Astrocyte (in vitro differentiated cells and primary cell): ENCODE data around the gene ATXN7L1. TPM values are rescaled to one million over a fixed set of nuclear protein-coding genes. Genes with fewer than 3 reads are reported as not detected.

Experiments
- DNase-seq: peaks from one replicate; pipeline ENCODE4 v3.0.0-alpha.2; 2010; ENCODE audit warnings: low read depth
- FAIRE-seq: peaks from 2 replicates; lab custom pipeline; 2011; peaks lifted over from hg19 to GRCh38; lab: Jason Lieb, UNC
- H2AFZ ChIP-seq: 2 replicates; pipeline ENCODE4 v1.6.0; 2012; ENCODE audit warnings: low read depth, low read length, inconsistent platforms
- H3K27ac ChIP-seq: 2 replicates; pipeline ENCODE4 v1.5.1; 2011; ENCODE audit warnings: low read depth, low read length, inconsistent platforms
- H3K27me3 ChIP-seq: 2 replicates; pipeline ENCODE4 v1.6.0; 2011; ENCODE audit warnings: low read length, inconsistent platforms; ENCODE audit not compliant: insufficient read depth
- H3K36me3 ChIP-seq: 2 replicates; pipeline ENCODE4 v1.5.1; 2011; ENCODE audit warnings: low read length, inconsistent platforms; ENCODE audit not compliant: insufficient read depth
- H3K4me1 ChIP-seq: 2 replicates; pipeline ENCODE4 v1.5.1; 2011; ENCODE audit warnings: low read length, inconsistent platforms; ENCODE audit not compliant: insufficient read depth
- H3K4me2 ChIP-seq: 2 replicates; pipeline ENCODE4 v1.6.0; 2012; ENCODE audit warnings: low read length, inconsistent platforms
- H3K4me3 ChIP-seq: 2 replicates; pipeline ENCODE4 v1.5.1; 2011; ENCODE audit warnings: low read depth, mild to moderate bottlenecking, low read length, inconsistent platforms; ENCODE audit not compliant: insufficient read depth
- H3K79me2 ChIP-seq: 2 replicates; pipeline ENCODE4 v1.6.0; 2012; ENCODE audit warnings: mild to moderate bottlenecking, low read length, inconsistent platforms; ENCODE audit not compliant: insufficient read depth
- H3K9ac ChIP-seq: 2 replicates; pipeline ENCODE4 v1.6.0; 2012; ENCODE audit warnings: mild to moderate bottlenecking, low read length, inconsistent platforms
- H3K9me3 ChIP-seq: 2 replicates; pipeline ENCODE4 v1.5.1; 2012; ENCODE audit warnings: low read depth, mild to moderate bottlenecking, low read length, inconsistent platforms; ENCODE audit not compliant: insufficient read depth
- H4K20me1 ChIP-seq: 2 replicates; pipeline ENCODE4 v1.6.0; 2012; ENCODE audit warnings: low read length, inconsistent platforms; ENCODE audit not compliant: insufficient read depth
- H3K27ac Mint-ChIP-seq: one replicate; pipeline ENCODE4 v1.8.0; 2021; ENCODE audit warnings: mild to moderate bottlenecking, mixed read lengths; ENCODE audit not compliant: unreplicated experiment
- H3K27me3 Mint-ChIP-seq: one replicate; pipeline ENCODE4 v1.8.0; 2021; ENCODE audit warnings: low read depth, mixed read lengths; ENCODE audit not compliant: unreplicated experiment
- H3K36me3 Mint-ChIP-seq: one replicate; pipeline ENCODE4 v1.8.0; 2021; ENCODE audit warnings: low read depth, mixed read lengths; ENCODE audit not compliant: unreplicated experiment
- H3K4me1 Mint-ChIP-seq: one replicate; pipeline ENCODE4 v1.8.0; 2021; ENCODE audit warnings: low read depth, mixed read lengths; ENCODE audit not compliant: unreplicated experiment
- H3K4me3 Mint-ChIP-seq: one replicate; pipeline ENCODE4 v1.8.0; 2021; ENCODE audit warnings: mild to moderate bottlenecking, moderate library complexity, mixed read lengths; ENCODE audit not compliant: unreplicated experiment
- H3K9me3 Mint-ChIP-seq: one replicate; pipeline ENCODE4 v1.8.0; 2021; ENCODE audit warnings: mild to moderate bottlenecking, mixed read lengths; ENCODE audit not compliant: unreplicated experiment
- CTCF ChIP-seq: IDR thresholded peaks from 2 replicates; pipeline ENCODE4 v1.5.1; 2011; ENCODE audit warnings: low read depth, mild to moderate bottlenecking, inconsistent platforms, low read length, moderate library complexity; ENCODE audit not compliant: insufficient read depth
- EZH2 ChIP-seq: IDR thresholded peaks from 2 replicates; pipeline ENCODE4 v1.6.1; 2012; ENCODE audit warnings: mild to moderate bottlenecking, low read length, inconsistent platforms; ENCODE audit not compliant: insufficient read depth
- total RNA-seq: library from RNA; stranded (reverse); gene quantifications from 2 replicates; pipeline ENCODE4 v1.2.1, GENCODE V29; 2021

Gene ATXN7L1
- total RNA-seq, 1 donor from 2014 or later: 7.6 TPM

- H3K9me3 Mint-ChIP-seq: no peaks in the 10 kb centered on the region
- no peak overlapping the region for H3K9ac ChIP-seq
- TF ChIP-seq CTCF (no peak), EZH2 (no peak)
- no peaks in the 10 kb centered on the region for H3K36me3 Mint-ChIP-seq
- FAIRE-seq (no peak), DNase-seq (no peak)
- H3K27me3 Mint-ChIP-seq: no peaks in the 10 kb centered on the region
- peaks cover 3% of the 10 kb centered on the region for H3K4me1 Mint-ChIP-seq
- no peaks in the 10 kb centered on the region for H3K27me3 ChIP-seq
- no peaks in the 10 kb centered on the region for H3K9me3 ChIP-seq
- H3K4me2 ChIP-seq: no peak overlapping the region
- H3K79me2 ChIP-seq: no peaks in the 10 kb centered on the region
- H3K27ac ChIP-seq: no peak overlapping the region
- H3K4me3 Mint-ChIP-seq: no peak overlapping the region
- H3K36me3 ChIP-seq: no peaks in the 10 kb centered on the region
- peaks cover 5% of the 10 kb centered on the region for H4K20me1 ChIP-seq
- no peak overlapping the region for H3K27ac Mint-ChIP-seq
- H3K4me1 ChIP-seq: no peaks in the 10 kb centered on the region
- no peak overlapping the region for H2AFZ ChIP-seq
- no peak overlapping the region for H3K4me3 ChIP-seq
Measured at GRCh38 chr7:105816266-105816843, 60.0 kb downstream of the ATXN7L1 start.

GRCh38 chr7:105815576-105815975 lies 60.8 kb downstream of the ATXN7L1 start:
- H3K27me3 ChIP-seq: no peaks in the 10 kb centered on the region
- no peaks in the 10 kb centered on the region for H3K4me1 ChIP-seq
- H3K27ac ChIP-seq: no peak overlapping the region
- H3K9me3 Mint-ChIP-seq: no peaks in the 10 kb centered on the region
- H3K9ac ChIP-seq: no peak overlapping the region
- H3K4me3 ChIP-seq: no peak overlapping the region
- H3K79me2 ChIP-seq: no peaks in the 10 kb centered on the region
- no peak overlapping the region for H2AFZ ChIP-seq
- H3K4me1 Mint-ChIP-seq: peaks cover 3% of the 10 kb centered on the region
- no peak overlapping the region for H3K27ac Mint-ChIP-seq
- no peak overlapping the region for H3K4me3 Mint-ChIP-seq
- no peaks in the 10 kb centered on the region for H3K9me3 ChIP-seq
- no peaks in the 10 kb centered on the region for H3K27me3 Mint-ChIP-seq
- no peaks in the 10 kb centered on the region for H3K36me3 Mint-ChIP-seq
- no peak for TF ChIP-seq EZH2
- TF ChIP-seq CTCF: no peak
- DNase-seq: no peak
- FAIRE-seq: no peak
- H3K4me2 ChIP-seq: no peak overlapping the region
- H4K20me1 ChIP-seq: peaks cover 5% of the 10 kb centered on the region
- H3K36me3 ChIP-seq: no peaks in the 10 kb centered on the region

GRCh38 chr7:105814481-105814880 lies 61.9 kb downstream of the ATXN7L1 start:
- TF ChIP-seq CTCF (no peak), EZH2 (no peak)
- Histone ChIP-seq H3K27ac (no peak overlapping the region), H3K79me2 (no peaks in the 10 kb centered on the region), H3K4me3 (no peak overlapping the region), H2AFZ (no peak overlapping the region), H3K9ac (no peak overlapping the region), H3K4me1 (peaks cover 2% of the 10 kb centered on the region), H3K4me2 (no peak overlapping the region), H3K36me3 (no peaks in the 10 kb centered on the region), H3K27me3 (no peaks in the 10 kb centered on the region), H4K20me1 (peaks cover 5% of the 10 kb centered on the region), H3K9me3 (no peaks in the 10 kb centered on the region)
- Mint-ChIP-seq H3K4me1 (peaks cover 3% of the 10 kb centered on the region), H3K36me3 (no peaks in the 10 kb centered on the region), H3K27ac (no peak overlapping the region), H3K9me3 (no peaks in the 10 kb centered on the region), H3K27me3 (no peaks in the 10 kb centered on the region), H3K4me3 (no peak overlapping the region)
- DNase-seq (no peak), FAIRE-seq (no peak)
